ENCODE data around the gene SP6.

SP6 gene

DNA sequence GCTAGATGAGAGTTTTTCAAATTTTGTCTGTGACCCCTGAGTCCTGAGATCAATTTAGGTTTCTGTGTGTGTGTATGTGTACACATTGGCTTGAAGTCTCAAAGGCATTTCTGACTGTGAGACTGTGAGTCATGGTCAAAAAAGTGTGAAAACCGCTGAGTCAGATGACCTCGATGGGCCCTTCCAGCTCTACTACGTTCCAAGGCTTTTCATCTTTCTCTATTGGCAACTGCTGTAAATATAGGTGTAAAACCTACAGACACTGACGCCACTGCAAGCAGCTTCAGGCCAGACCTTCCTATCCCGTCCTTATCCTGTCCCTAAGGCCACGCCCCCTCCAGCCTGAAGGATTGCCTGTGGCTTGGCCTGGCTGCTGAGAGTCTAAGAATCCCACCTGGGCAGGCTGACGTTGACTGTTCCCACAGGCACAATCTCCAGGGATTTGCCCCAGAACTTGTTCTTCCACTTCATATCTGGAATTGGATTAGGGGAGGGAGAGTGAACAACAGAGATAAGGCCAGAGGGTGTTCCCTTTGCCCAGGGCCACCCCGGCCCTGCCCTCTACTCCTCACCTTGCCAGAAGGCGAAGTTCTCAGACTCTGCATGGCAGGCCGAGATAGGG, 40.7 kb downstream of the SP6 start:
- DNase-seq, result no peak

- no peak for DNase-seq
Measured at GRCh38 chr17:47808830-47809480, 42.0 kb downstream of the SP6 start.

GRCh38 chr17:47808036-47808829, 42.7 kb downstream of the SP6 start:
- DNase-seq, result no peak

- DNase-seq, result no peak
Measured at GRCh38 chr17:47807421-47807820, 43.5 kb downstream of the SP6 start.

- DNase-seq, result no peak
Measured at GRCh38 chr17:47806913-47807255, 44.1 kb downstream of the SP6 start.

DNA sequence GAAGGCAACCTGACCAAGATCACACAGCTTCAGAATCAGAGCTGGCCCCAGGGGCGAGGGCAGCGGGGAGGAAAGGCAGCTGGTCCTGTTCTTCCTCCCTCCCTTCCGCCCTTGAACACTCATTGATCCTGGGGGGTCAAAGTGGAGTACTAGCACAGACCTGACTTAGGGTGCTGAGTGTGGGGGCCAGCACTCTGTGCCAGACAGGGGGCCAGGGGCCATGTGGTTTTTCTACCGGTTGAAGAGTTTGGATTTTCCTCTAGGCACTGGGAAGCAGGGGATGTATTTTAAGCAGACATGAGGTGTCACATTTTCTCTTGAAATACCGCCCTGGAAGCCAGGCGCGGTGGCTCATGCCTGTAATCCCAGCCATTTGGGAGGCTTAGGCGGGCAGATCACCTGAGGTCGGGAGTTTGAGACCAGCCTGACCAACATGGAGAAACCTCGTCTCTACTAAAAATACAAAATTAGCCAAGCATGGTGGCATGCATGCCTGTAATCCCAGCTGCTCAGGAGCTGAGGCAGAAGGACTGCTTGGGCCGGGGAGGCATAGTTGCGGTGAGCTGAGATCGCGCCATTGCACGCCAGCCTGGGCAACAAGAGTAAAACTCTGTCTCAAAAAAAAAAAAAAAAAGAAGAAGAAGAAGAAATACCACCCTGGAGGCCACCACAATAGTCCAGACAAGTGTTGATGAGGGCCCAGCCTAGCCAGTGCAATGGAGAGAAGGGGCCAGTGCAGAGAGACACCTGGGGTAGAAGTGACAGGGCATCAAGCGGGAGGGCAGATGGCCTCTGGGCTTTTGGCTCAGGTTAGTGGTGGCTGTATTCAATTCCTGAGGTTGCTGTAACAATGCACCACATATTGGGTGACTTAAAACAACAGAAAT, 44.7 kb downstream of the SP6 start:
- no peak for DNase-seq

DNA sequence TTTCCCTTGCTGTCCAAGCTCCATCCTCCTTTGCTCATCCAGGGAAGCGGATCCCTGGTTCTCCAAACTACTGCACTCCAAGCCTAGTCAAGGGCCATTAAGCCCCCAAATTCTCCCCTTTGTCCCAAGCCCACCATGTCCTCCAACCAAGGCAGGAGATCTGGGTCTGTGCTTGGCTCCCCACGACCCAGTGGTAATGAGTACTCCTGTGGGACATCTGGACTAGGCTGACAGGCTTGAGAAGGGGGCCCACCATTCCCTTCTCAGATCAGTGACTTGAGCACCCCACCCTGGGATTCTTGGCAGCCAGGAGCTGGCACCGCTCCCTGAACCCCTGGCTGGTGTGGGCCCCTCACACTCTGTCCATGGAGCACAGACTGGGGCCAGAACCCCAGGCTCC, 46.5 kb downstream of the SP6 start:
- DNase-seq, result no peak

DNA sequence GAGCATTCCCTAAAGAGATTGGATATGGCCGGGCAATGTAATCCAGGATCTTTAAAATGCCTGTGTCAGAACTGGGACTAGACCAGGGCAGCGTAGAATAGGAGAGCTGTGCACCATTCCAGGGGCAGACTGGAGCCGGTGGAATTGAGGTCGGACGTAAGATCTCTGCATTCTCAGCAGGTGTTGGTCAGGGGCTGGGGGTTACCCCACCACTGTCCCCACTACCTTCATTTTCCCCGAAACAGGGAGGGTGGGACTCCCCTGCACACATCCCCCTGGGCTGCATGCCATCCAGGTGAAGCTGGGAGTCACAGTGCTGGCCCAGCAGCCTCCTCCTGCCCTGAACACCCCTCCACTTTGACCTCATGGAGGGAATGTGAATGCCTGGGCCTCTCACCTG, 47.2 kb downstream of the SP6 start:
- DNase-seq, result no peak

DNA sequence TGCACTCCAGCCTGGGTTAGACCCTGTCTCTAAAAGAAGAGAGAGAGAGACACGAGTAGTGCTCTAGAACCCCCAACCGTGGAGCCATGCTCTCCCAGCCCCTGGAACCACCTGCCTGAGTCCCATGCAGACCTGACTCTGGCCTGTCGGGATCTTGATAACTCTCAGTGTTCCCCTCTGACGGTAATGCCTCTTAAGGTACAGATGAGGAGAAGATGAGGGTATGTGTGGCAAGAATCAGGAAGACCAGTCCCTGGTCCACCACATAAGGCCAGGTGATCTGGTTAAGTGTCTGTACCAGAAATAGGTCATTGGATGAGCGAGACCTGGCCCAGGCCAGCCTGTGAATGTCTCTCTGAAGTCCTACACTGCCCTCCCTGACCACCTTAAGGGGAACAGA, 47.8 kb downstream of the SP6 start:
- no peak for DNase-seq

- DNase-seq, result peak in 2 of 14 donors; percentile 3 to 16
Measured at GRCh38 chr17:47802341-47803022, 48.5 kb downstream of the SP6 start.

GRCh38 chr17:47801906-47802305, 49.1 kb downstream of the SP6 start:
- DNase-seq, result no peak

DNA sequence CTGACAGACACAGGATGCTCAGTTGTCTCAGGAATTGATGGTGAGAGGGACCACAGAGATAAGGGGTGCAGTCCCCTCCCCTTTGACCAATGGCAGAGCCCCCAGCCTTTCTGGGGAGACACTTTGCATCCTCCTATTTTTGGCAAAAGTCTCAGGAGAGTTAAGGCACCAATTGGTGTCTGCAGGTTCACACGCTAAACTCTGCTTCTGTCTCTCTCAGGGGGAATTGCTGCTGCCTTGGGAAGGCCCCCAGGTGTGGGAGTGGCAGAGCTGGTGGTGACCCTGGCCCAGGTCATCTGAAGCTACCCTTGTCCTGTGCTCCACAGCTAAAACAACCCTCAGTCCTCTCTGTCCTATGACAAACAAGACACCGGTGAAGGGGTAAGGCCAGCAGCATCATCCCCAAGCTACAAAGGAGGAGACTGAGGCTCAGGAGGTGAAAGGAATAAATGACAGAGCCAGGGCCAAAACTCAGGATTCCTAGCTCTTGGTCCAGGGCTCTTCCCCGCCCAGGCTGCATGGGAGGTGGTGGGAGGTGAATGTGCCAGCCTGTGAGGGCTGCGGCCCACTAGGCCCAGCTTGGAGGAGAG, 49.7 kb downstream of the SP6 start:
- no peak for DNase-seq

GRCh38 chr17:47800686-47801085, 50.3 kb downstream of the SP6 start:
- DNase-seq, result no peak

- no peak for DNase-seq
Measured at GRCh38 chr17:47797797-47798196, 53.2 kb downstream of the SP6 start.

Data from C1 segment of cervical spinal cord (tissue), 14 donors.